Endothelial cell of umbilical vein (primary cell): ENCODE results near the gene HBE1. TPM values are rescaled to one million over a fixed set of nuclear protein-coding genes. Genes with fewer than 3 reads are reported as not detected.

Experiments
- Bru-seq: library from RNA; stranded (reverse); fragments of 400-500 nt; gene quantifications from one replicate; lab custom pipeline; 2021; lab: Mats Ljungman, UMichigan
- BruChase-seq, 2 experiments: library from RNA; stranded (reverse); fragments of 400-500 nt; gene quantifications; one replicate each; lab custom pipeline; 2021; lab: Mats Ljungman, UMichigan
- BruUV-seq: library from RNA; stranded (reverse); fragments of 400-500 nt; replicated peaks from 2 replicates; lab custom pipeline; 2021; lab: Mats Ljungman, UMichigan
- CTCF ChIA-PET: fragments of 300-600, 350-600 bp; sonication (Branson Sonifier 250); formaldehyde crosslinking; loops from one replicate; lab custom pipeline; 2021; ENCODE audit warnings: antibody characterized with exemption, inconsistent platforms; lab: Charles Lee
- POLR2A ChIA-PET: fragments of 300-600, 350-600 bp; sonication (Branson Sonifier 250); formaldehyde crosslinking; loops from one replicate; lab custom pipeline; 2021; ENCODE audit warnings: antibody characterized with exemption, inconsistent platforms; lab: Charles Lee
- DNase-seq: peaks from one replicate; pipeline ENCODE4 v3.0.0-alpha.2; 2011; ENCODE audit warnings: low read depth, low spot score
- FAIRE-seq: peaks from 2 replicates; lab custom pipeline; 2011; peaks lifted over from hg19 to GRCh38; lab: Jason Lieb, UNC
- H2AFZ ChIP-seq: 2 replicates; pipeline ENCODE4 v1.6.0; 2012; ENCODE audit warnings: low read depth, low read length, control low read depth, inconsistent platforms
- H3K27ac ChIP-seq: 2 replicates; pipeline ENCODE4 v1.5.1; 2011; ENCODE audit warnings: low read depth, mild to moderate bottlenecking, control low read depth, low read length, moderate library complexity; ENCODE audit not compliant: insufficient read depth
- H3K27me3 ChIP-seq, 2 experiments: 2 replicates each; pipeline versions ENCODE4 v1.6.0 to v1.6.1; 2011; ENCODE audit warnings: low read length in 2 of 2, mixed read lengths in 1 of 2; ENCODE audit not compliant: control insufficient read depth in 2 of 2, insufficient read depth in 2 of 2
- H3K36me3 ChIP-seq, 2 experiments: 2 replicates in 1 of 2; 3 replicates in 1 of 2; pipeline ENCODE4 v1.5.1; 2011; ENCODE audit warnings: low read length in 2 of 2, mild to moderate bottlenecking in 1 of 2, moderate library complexity in 1 of 2; ENCODE audit not compliant: control insufficient read depth in 2 of 2, insufficient read depth in 2 of 2; ENCODE audit errors: extremely low read depth in 1 of 2
- H3K4me1 ChIP-seq: 3 replicates; pipeline ENCODE4 v1.5.1; 2011; ENCODE audit warnings: mild to moderate bottlenecking, low read length; ENCODE audit not compliant: control insufficient read depth, insufficient read depth; ENCODE audit errors: extremely low read depth
- H3K4me2 ChIP-seq: 2 replicates; pipeline ENCODE4 v1.6.1; 2011; ENCODE audit warnings: low read length, control low read depth, mixed read lengths; ENCODE audit not compliant: insufficient read depth
- H3K4me3 ChIP-seq, 3 experiments: fragments of 200-600 bp in 1 of 3; sonication (generic), shearing (Covaris generic) in 1 of 3; replicated peaks in 1 of 3; 2 replicates each; pipeline ENCODE4 v1.5.1; 2011 to 2016; ENCODE audit warnings: control low read depth in 3 of 3, low read length in 3 of 3, mild to moderate bottlenecking in 2 of 3, inconsistent platforms in 1 of 3, low read depth in 1 of 3, moderate library complexity in 1 of 3; ENCODE audit not compliant: insufficient read depth in 1 of 3
- H3K79me2 ChIP-seq: 2 replicates; pipeline ENCODE4 v1.6.0; 2012; ENCODE audit warnings: low read length, inconsistent platforms; ENCODE audit not compliant: control insufficient read depth, insufficient read depth
- H3K9ac ChIP-seq: replicated peaks from 2 replicates; pipeline ENCODE3; 2011; ENCODE audit warnings: low read length, control low read depth; ENCODE audit not compliant: insufficient read depth; ENCODE audit errors: extremely low read depth
- H3K9me1 ChIP-seq: replicated peaks from 3 replicates; pipeline ENCODE4 v1.6.0; 2011; ENCODE audit warnings: mild to moderate bottlenecking, low read length; ENCODE audit not compliant: control insufficient read depth, insufficient read depth; ENCODE audit errors: extremely low read depth
- H3K9me3 ChIP-seq: replicated peaks from 2 replicates; pipeline ENCODE4 v1.5.1; 2012; ENCODE audit warnings: low read length, inconsistent platforms; ENCODE audit not compliant: control insufficient read depth, insufficient read depth
- H4K20me1 ChIP-seq: replicated peaks from 2 replicates; pipeline ENCODE3; 2011; ENCODE audit warnings: mild to moderate bottlenecking, low read length; ENCODE audit not compliant: control insufficient read depth, insufficient read depth; ENCODE audit errors: extremely low read depth
- FOS ChIP-seq: IDR thresholded peaks from 2 replicates; pipeline ENCODE4 v1.6.1; 2011; ENCODE audit warnings: mild to moderate bottlenecking, low read length, moderate library complexity, borderline replicate concordance; ENCODE audit not compliant: insufficient read depth
- GATA2 ChIP-seq: IDR thresholded peaks from 2 replicates; pipeline ENCODE4 v1.7.0; 2011; ENCODE audit warnings: low read depth, mild to moderate bottlenecking, moderate library complexity, mixed read lengths, low read length; ENCODE audit not compliant: insufficient read length, insufficient read depth
- JUN ChIP-seq: IDR thresholded peaks from 2 replicates; pipeline ENCODE4 v1.6.1; 2011; ENCODE audit warnings: borderline replicate concordance, low read depth; ENCODE audit not compliant: insufficient read length, insufficient read depth
- MAX ChIP-seq: IDR thresholded peaks from 2 replicates; pipeline ENCODE4 v1.6.1; 2011; ENCODE audit not compliant: insufficient read depth, insufficient read length
- MYC ChIP-seq: IDR thresholded peaks from one replicate; pipeline ENCODE4 v1.6.1; 2011; ENCODE audit warnings: mild to moderate bottlenecking, low read depth, low read length
- POLR2A ChIP-seq: IDR thresholded peaks from 2 replicates; pipeline ENCODE4 v1.6.1; 2012; ENCODE audit warnings: low read depth, mild to moderate bottlenecking, control low read depth, low read length
- POLR2AphosphoS5 ChIP-seq: IDR thresholded peaks from 2 replicates; pipeline ENCODE4 v1.6.1; 2012; ENCODE audit warnings: low read depth, mild to moderate bottlenecking, control low read depth, low read length, moderate library complexity; ENCODE audit not compliant: insufficient read depth
- dilution Hi-C: fragments of 300-500 bp; cut with MboI; formaldehyde crosslinking; loops from one replicate; pipeline ENCODE4 v1.15.0; 2019; ENCODE audit warnings: low sequenced_read_pairs; ENCODE audit not compliant: extremely low pct_ligation_motif_present
- intact Hi-C: fragments of 100-400 bp; cut with micrococcal nuclease; formaldehyde crosslinking; loops from one replicate; pipeline ENCODE4 v1.10.0; 2022
- long read RNA-seq: library from polyadenylated mRNA; stranded (forward); transcript quantifications from one replicate; pipeline ENCODE4 v2.0.0, GENCODE V29; 2021
- polyA minus RNA-seq, 3 experiments: library from RNA; depleted of rRNA, polyadenylated mRNA; stranded (reverse); fragments of >200 nt; gene quantifications; 1 replicate in 1 of 3; 2 replicates in 2 of 3; pipeline ENCODE4 v1.2.3, GENCODE V29; 2011
- polyA plus RNA-seq, 4 experiments: library from polyadenylated mRNA; depleted of rRNA in 3 of 4; stranded (reverse) in 3 of 4; unstranded in 1 of 4; fragments of >200 nt; gene quantifications; 2 replicates each; pipeline versions ENCODE4 v1.2.1 to v1.2.3, GENCODE V29; 2011 to 2012; ENCODE audit warnings: missing spikeins in 1 of 4
- total RNA-seq: library from RNA; stranded (reverse); gene quantifications from 2 replicates; pipeline ENCODE4 v1.2.3, GENCODE V29; 2021

The HBE1 gene
- not detected in 2 replicates for total RNA-seq
- 0.32 and 0.37 TPM in 2 replicates for polyA plus RNA-seq
- 0.23 TPM in 1 of 2 replicates, not detected in the other for polyA plus RNA-seq (2011; cell fraction: cytosol; rRNA removed)
- 0.60 TPM in 1 of 2 replicates, not detected in the other for polyA plus RNA-seq (2011; cell fraction: nucleus; rRNA removed)
- polyA plus RNA-seq (2012): not detected in 2 replicates
- 29.2 and 51.1 TPM in 2 replicates for polyA minus RNA-seq
- polyA minus RNA-seq (2011; cell fraction: cytosol; rRNA and poly(A)+ RNA removed): 3.0 TPM
- polyA minus RNA-seq (2011; cell fraction: nucleus; rRNA and poly(A)+ RNA removed): 2.3 TPM in 1 of 2 replicates, not detected in the other
- Bru-seq, nascent RNA: percentile 10 among the genes with signal in this experiment
- percentile 31 among the genes with signal in this experiment for BruChase-seq, experiment 1, labeled RNA remaining after a 6-hour chase
- BruChase-seq, experiment 2, labeled RNA remaining after a 2-hour chase: percentile 12 among the genes with signal in this experiment
- long read RNA-seq: 0 reads

- no peak for DNase-seq
- Histone ChIP-seq H3K4me3 (no peak within 1 kb of the TSS), H3K9me3 (no peaks in the 10 kb centered on the region), H3K4me2 (no peak within 1 kb of the TSS), H3K27me3 (no peaks in the 10 kb centered on the region), H3K4me1 (no peaks in the 10 kb centered on the region), H3K36me3 (no peaks in the 10 kb centered on the region), H3K9ac (no peak within 1 kb of the TSS), H3K79me2 (no peaks in the 10 kb centered on the region), H4K20me1 (no peaks in the 10 kb centered on the region), H3K27ac (no peak within 1 kb of the TSS), H3K9me1 (no peaks in the 10 kb centered on the region), H2AFZ (no peak within 1 kb of the TSS)
- TF ChIP-seq FOS: no peak
- TF ChIP-seq MYC: no peak
- no peak for TF ChIP-seq POLR2AphosphoS5
- no peak for TF ChIP-seq MAX
- no peak for TF ChIP-seq POLR2A
- TF ChIP-seq GATA2: no peak
- TF ChIP-seq JUN: no peak
- ChIA-PET CTCF (interaction anchor here (1.6 kb wide), 1 partner anchor 10 kb away, joined by 4 read pairs; no protein-coding TSS in a partner anchor), POLR2A (no interaction called here)
- dilution Hi-C loops (no loop called here), intact Hi-C loops (no loop called here)
- no TSS peak for BruUV-seq
- FAIRE-seq: no peak
Observed at GRCh38 chr11:5269715-5270147, at the start of gene HBE1. TSS of gene HBE1 (minus strand) at chr11:5269945. CDS start at chr11:5269890, 55 bp downstream.
